Left cardiac atrium (tissue), 4 donors: ENCODE results near the gene NFATC4. TPM values are rescaled to one million over a fixed set of nuclear protein-coding genes. Genes with fewer than 3 reads are reported as not detected.
"Not testable (repeated sequence)": the region's sequence is repeated elsewhere in the genome, so short reads cannot be mapped to it uniquely, and the experiment has no call there.

Experiments used
- ATAC-seq, 2 donors: fragments of 200-7000 bp; cut with Tn5 transposase; one replicate each; pipeline ENCODE4 v1.9.1; 2020; ENCODE audit warnings: mild to moderate bottlenecking in 2 of 2, moderate library complexity in 2 of 2
- DNase-seq: peaks from one replicate; pipeline ENCODE4 v3.0.0-alpha.2; 2020
- intact Hi-C, 2 donors: fragments of 100-400 bp; cut with DNase I; formaldehyde crosslinking; loops; one replicate each; pipeline versions ENCODE4 v1.14.1 to v1.15.1; 2022 to 2023
- total RNA-seq, 2 donors: library from RNA; stranded (reverse); fragmentation: NEBNext Ultra II Directional; extraction: Animal tissue kit (Norgen Biotek cat#: 25700); gene quantifications; one replicate each; pipeline ENCODE4 v1.2.1, GENCODE V29; 2021
- donor health status: DM: no; HTN: yes; CAD: no.
- donor health status: DM: no; HTN: yes; CAD: no; lungs with severe emphysema.
- donor health status: DM: yes; HTN: yes; CAD: no.
- donor health status: Dilated cardiomyopathy.

The NFATC4 gene
- total RNA-seq, 2 donors from 2014 or later: 23.9 to 30.9 TPM

GRCh38 chr14:24363401-24363800 is 4.6 kb upstream of the NFATC4 start:
- DNase-seq (no peak), ATAC-seq (no peak)
- intact Hi-C loops: no loop called here

GRCh38 chr14:24364841-24365240 is 3.1 kb upstream of the NFATC4 start:
- intact Hi-C loops: loop anchor here (5.0 kb wide), 2 partner anchors 37 to 67 kb away; no protein-coding TSS in a partner anchor
- no peak for DNase-seq
- no peak for ATAC-seq

- intact Hi-C loops: loop anchor here (5.0 kb wide), 2 partner anchors 36 to 66 kb away; no protein-coding TSS in a partner anchor
- ATAC-seq (peak; percentile 42 to 48), DNase-seq (peak; percentile 90)
Measured at GRCh38 chr14:24365600-24366412, 2.2 kb upstream of the NFATC4 start.

GRCh38 chr14:24366413-24366720 is 1.6 kb upstream of the NFATC4 start:
- DNase-seq (no peak), ATAC-seq (peak in 1 of 2 donors; percentile 82)
- intact Hi-C loops: loop anchor here (5.0 kb wide), 2 partner anchors 36 to 66 kb away; no protein-coding TSS in a partner anchor

- intact Hi-C loops: loop anchor here (5.0 kb wide), 2 partner anchors 35 to 65 kb away; no protein-coding TSS in a partner anchor
- ATAC-seq (peak; percentile 54 to 81), DNase-seq (peak; percentile 89)
Measured at GRCh38 chr14:24366721-24367513, 1.1 kb upstream of the NFATC4 start.

- intact Hi-C loops: loop anchor here (2.0 to 5.0 kb wide), 3 partner anchors 34 to 64 kb away; no protein-coding TSS in a partner anchor
- ATAC-seq (no peak), DNase-seq (no peak)
Measured at GRCh38 chr14:24368212-24368561, 203 bp downstream of the NFATC4 start.

GRCh38 chr14:24368562-24369252 is 723 bp downstream of the NFATC4 start:
- intact Hi-C loops: loop anchor here (2.0 to 5.0 kb wide), 3 partner anchors 34 to 64 kb away; no protein-coding TSS in a partner anchor
- DNase-seq: peak; percentile 61
- peak; percentile 4 to 21 for ATAC-seq

GRCh38 chr14:24369463-24369862 is 1.5 kb downstream of the NFATC4 start:
- DNase-seq (no peak), ATAC-seq (no peak)
- intact Hi-C loops: loop anchor here (2.0 to 5.0 kb wide), 3 partner anchors 33 to 63 kb away; no protein-coding TSS in a partner anchor

- DNase-seq: no peak
- intact Hi-C loops: loop anchor here (2.0 to 5.0 kb wide), 3 partner anchors 32 to 62 kb away; no protein-coding TSS in a partner anchor
- no peak for ATAC-seq
Measured at GRCh38 chr14:24369907-24370687, 2.1 kb downstream of the NFATC4 start.

- ATAC-seq (no peak), DNase-seq (no peak)
- intact Hi-C loops: no loop called here
Measured at GRCh38 chr14:24370748-24371147, 2.8 kb downstream of the NFATC4 start.

- intact Hi-C loops, DNase-seq, ATAC-seq: not testable (repeated sequence)
Measured at GRCh38 chr14:24371605-24372004, 3.6 kb downstream of the NFATC4 start.

- peak in 1 of 2 donors; percentile 20 for ATAC-seq
- intact Hi-C loops: no loop called here
- peak; percentile 59 for DNase-seq
Measured at GRCh38 chr14:24372701-24373416, 4.9 kb downstream of the NFATC4 start.

GRCh38 chr14:24376448-24377070 is 8.6 kb downstream of the NFATC4 start:
- no peak for ATAC-seq
- intact Hi-C loops: no loop called here

GRCh38 chr14:24377126-24377525 is 9.1 kb downstream of the NFATC4 start:
- no peak for DNase-seq
- intact Hi-C loops: no loop called here
- ATAC-seq: no peak

More at GRCh38 chr14:24376448-24377070, 8.6 kb downstream of the NFATC4 start:
- DNase-seq: no peak

- DNase-seq (no peak), ATAC-seq (peak in 1 of 2 donors; percentile 63)
- intact Hi-C loops: no loop called here
Measured at GRCh38 chr14:24377657-24378056, 9.7 kb downstream of the NFATC4 start.

GRCh38 chr14:24378327-24378726 is 10.3 kb downstream of the NFATC4 start:
- DNase-seq (no peak), ATAC-seq (no peak)
- intact Hi-C loops: no loop called here
